PC-3 (cell line): ENCODE measurements around the gene GALNT13. TPM values are rescaled to one million over a fixed set of nuclear protein-coding genes. Genes with fewer than 3 reads are reported as not detected.
A peak's percentile ranks its signal among the peaks of the same experiment; 100 is the strongest.

Experiments
- ATAC-seq: fragments of 200-7000 bp; cut with Tn5 transposase; 2 replicates; pipeline ENCODE4 v1.9.1; 2020; ENCODE audit warnings: mild to moderate bottlenecking, moderate library complexity
- Bru-seq: library from RNA; stranded (reverse); fragments of 400-500 nt; gene quantifications from one replicate; lab custom pipeline; 2021; lab: Mats Ljungman, UMichigan
- BruChase-seq, 2 experiments: library from RNA; stranded (reverse); fragments of 400-500 nt; gene quantifications; one replicate each; lab custom pipeline; 2021; lab: Mats Ljungman, UMichigan
- BruUV-seq: library from RNA; stranded (reverse); fragments of 400-500 nt; replicated peaks from 2 replicates; lab custom pipeline; 2021; lab: Mats Ljungman, UMichigan
- CTCF ChIA-PET: fragments of 300-600 bp; sonication (Branson Sonifier 250); formaldehyde crosslinking; loops from one replicate; lab custom pipeline; 2022; ENCODE audit warnings: antibody characterized with exemption; lab: Charles Lee
- POLR2A ChIA-PET: fragments of 300-600 bp; sonication (Branson Sonifier 250); formaldehyde crosslinking; loops from one replicate; lab custom pipeline; 2022; ENCODE audit warnings: antibody characterized with exemption; ENCODE audit not compliant: unreplicated experiment; lab: Charles Lee
- DNase-seq: peaks from one replicate; pipeline ENCODE4 v3.0.0-alpha.2; 2015
- H2AFZ ChIP-seq: fragments of 300-600 bp; sonication (generic); 2 replicates; pipeline ENCODE4 v1.6.0; 2016; ENCODE audit warnings: antibody characterized with exemption, low read length
- H3F3A ChIP-seq: fragments of 300-600 bp; sonication (generic); one replicate; pipeline ENCODE4 v1.6.0; 2017; ENCODE audit warnings: antibody characterized with exemption, low read length, control low read depth, mild to moderate bottlenecking; ENCODE audit not compliant: unreplicated experiment
- H3K27ac ChIP-seq: fragments of 300-600 bp; sonication (generic); 2 replicates; pipeline ENCODE4 v1.5.1; 2016; ENCODE audit warnings: mild to moderate bottlenecking, low read length
- H3K27me3 ChIP-seq: fragments of 300-600 bp; sonication (generic); 2 replicates; pipeline ENCODE4 v1.6.1; 2016; ENCODE audit warnings: low read length, mixed read lengths
- H3K36me3 ChIP-seq: fragments of 300-600 bp; sonication (generic); 2 replicates; pipeline ENCODE4 v1.6.1; 2016; ENCODE audit warnings: low read depth, mixed run types, low read length, mixed read lengths
- H3K4me1 ChIP-seq: fragments of 300-600 bp; sonication (generic); 2 replicates; pipeline ENCODE4 v1.5.1; 2016; ENCODE audit warnings: low read length; ENCODE audit not compliant: insufficient read depth
- H3K4me2 ChIP-seq: fragments of 300-600 bp; sonication (generic); 2 replicates; pipeline ENCODE4 v1.6.0; 2016; ENCODE audit warnings: low read length
- H3K4me3 ChIP-seq: fragments of 300-600 bp; sonication (generic); 2 replicates; pipeline ENCODE4 v1.5.1; 2016; ENCODE audit warnings: mild to moderate bottlenecking, low read length, mixed read lengths
- H3K79me2 ChIP-seq: fragments of 300-600 bp; sonication (generic); 2 replicates; pipeline ENCODE4 v1.6.1; 2017; ENCODE audit warnings: low read length, mixed read lengths
- H3K9ac ChIP-seq: fragments of 300-600 bp; sonication (generic); 2 replicates; pipeline ENCODE4 v1.6.0; 2016; ENCODE audit warnings: mild to moderate bottlenecking, low read length
- H3K9me2 ChIP-seq: fragments of 300-600 bp; sonication (generic); replicated peaks from 2 replicates; pipeline ENCODE4 v1.6.1; 2016; ENCODE audit warnings: mixed run types, low read length, mixed read lengths
- H3K9me3 ChIP-seq: fragments of 300-600 bp; sonication (generic); 2 replicates; pipeline ENCODE4 v1.6.1; 2016; ENCODE audit warnings: low read length, mixed read lengths
- H4K20me1 ChIP-seq: fragments of 300-600 bp; sonication (generic); 2 replicates; pipeline ENCODE4 v1.6.1; 2016; ENCODE audit warnings: low read length, mixed read lengths
- EZH2 ChIP-seq: fragments of 300-600 bp; sonication (generic); IDR thresholded peaks from one replicate; pipeline ENCODE4 v1.6.1; 2017; ENCODE audit warnings: antibody characterized with exemption, mild to moderate bottlenecking, low read length; ENCODE audit not compliant: unreplicated experiment
- EZH2phosphoT487 ChIP-seq: fragments of 300-600 bp; sonication (generic); IDR thresholded peaks from 2 replicates; pipeline ENCODE4 v1.6.1; 2018; ENCODE audit warnings: mild to moderate bottlenecking, antibody characterized with exemption, low read length, borderline replicate concordance
- intact Hi-C: fragments of 100-400 bp; cut with micrococcal nuclease; formaldehyde crosslinking; loops from 2 replicates; pipeline ENCODE4 v1.9.0; 2023
- long read RNA-seq: library from polyadenylated mRNA; unstranded; transcript quantifications from one replicate; pipeline ENCODE4 v2.0.0, GENCODE V29; 2021; ENCODE audit not compliant: unreplicated experiment
- total RNA-seq: library from RNA; depleted of rRNA; stranded (reverse); fragments of >200 nt; gene quantifications from 2 replicates; pipeline ENCODE4 v1.2.3, GENCODE V29; 2014; rRNA removed
- TF ChIP-seq, protein P1 (sequence below): fragments of 300-600 bp; sonication (generic); conservative IDR thresholded peaks from 2 replicates; pipeline ENCODE4 v1.5.1; 2017; ENCODE audit warnings: antibody characterized with exemption, low read depth, mild to moderate bottlenecking, low read length

The GALNT13 gene
- 2.0 and 2.6 TPM in 2 replicates for total RNA-seq
- Bru-seq, nascent RNA, result percentile 36 among the genes with signal in this experiment
- BruChase-seq, experiment 1, labeled RNA remaining after a 6-hour chase, result percentile 26 among the genes with signal in this experiment
- BruChase-seq, experiment 2, labeled RNA remaining after a 2-hour chase, result percentile 40 among the genes with signal in this experiment
- long read RNA-seq, full-length matches to known transcripts, result 2 of 9 reads
- long read RNA-seq, partial matches to known transcripts, result 4 of 9 reads
- long read RNA-seq, other reads (novel, unspliced or antisense), result 3 of 9 reads

DNA sequence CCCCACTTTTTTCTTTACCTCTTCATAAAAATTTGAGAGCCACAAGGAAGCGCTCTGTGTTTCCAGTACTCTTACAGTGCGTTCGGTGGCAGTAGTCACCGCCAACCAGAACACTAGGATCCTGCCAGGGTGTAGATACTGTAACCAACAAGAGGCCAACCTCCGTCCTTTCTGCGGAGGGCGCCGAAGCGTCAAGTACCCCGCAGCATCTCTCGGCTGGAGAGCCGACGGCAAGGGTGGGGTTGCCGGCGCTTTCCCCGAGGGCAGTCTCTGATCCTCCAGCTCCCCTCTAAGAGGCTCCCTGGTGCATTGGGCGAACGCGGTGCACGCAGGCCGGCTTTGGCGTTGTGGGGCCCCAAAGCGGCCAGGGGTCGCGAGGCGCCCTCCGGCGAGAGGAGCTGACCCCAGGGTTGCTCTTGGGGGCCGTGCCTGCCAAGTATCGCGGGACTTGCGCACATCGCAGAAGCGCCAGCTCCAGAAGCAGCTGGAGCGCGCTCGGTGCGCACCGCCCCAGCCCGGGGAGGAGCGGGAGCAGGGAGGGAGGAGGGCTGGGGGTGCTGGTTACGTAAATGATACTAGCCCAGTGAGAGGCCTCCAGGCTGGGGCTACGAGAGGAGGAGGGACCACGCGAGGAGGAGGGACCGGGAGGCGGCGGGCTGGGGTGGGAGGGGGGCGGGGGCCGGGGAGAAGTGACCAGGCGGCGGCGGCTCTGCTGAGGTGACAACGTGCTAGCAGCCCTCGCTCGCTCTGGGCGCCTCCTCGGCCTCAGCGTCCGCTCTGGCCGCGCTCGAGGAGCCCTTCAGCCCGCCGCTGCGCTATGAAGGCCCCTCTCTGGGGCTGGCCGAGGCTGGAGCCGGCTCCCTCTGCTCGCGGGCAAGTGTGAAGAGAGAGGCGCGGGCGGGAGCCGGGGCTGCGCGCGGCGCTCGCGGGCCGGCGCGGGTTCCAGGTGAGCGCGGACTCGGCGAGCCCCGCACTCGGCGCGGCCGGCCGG is at the start of gene GALNT13:
TSS of gene GALNT13 (plus strand) at position 692 of the 991 bp plus-strand sequence.
- ATAC-seq, result peak; percentile 87
- intact Hi-C loops, result loop anchor here (2.0 to 5.0 kb wide), 3 partner anchors 206 to 503 kb away; no protein-coding TSS in a partner anchor
- Histone ChIP-seq H2AFZ (peak within 1 kb of the TSS; percentile 63), H3K9ac (no peak within 1 kb of the TSS), H3K4me3 (peak within 1 kb of the TSS; percentile 57), H4K20me1 (no peaks in the 10 kb centered on the region), H3K4me1 (no peaks in the 10 kb centered on the region), H3K4me2 (peak within 1 kb of the TSS; percentile 71), H3K36me3 (no peaks in the 10 kb centered on the region), H3K9me3 (no peaks in the 10 kb centered on the region), H3K27me3 (peaks cover 11% of the 10 kb centered on the region; the same call in 1 of the 2 replicates), H3F3A (no peaks in the 10 kb centered on the region), H3K79me2 (no peaks in the 10 kb centered on the region), H3K27ac (no peak within 1 kb of the TSS), H3K9me2 (no peaks in the 10 kb centered on the region)
- DNase-seq, result peak; percentile 45
- CTCF ChIA-PET, result no interaction called here
- POLR2A ChIA-PET, result no interaction called here
- no TSS peak for BruUV-seq
- TF ChIP-seq EZH2phosphoT487, result no peak
- no peak for TF ChIP-seq EZH2
- TF ChIP-seq, protein P1, sequence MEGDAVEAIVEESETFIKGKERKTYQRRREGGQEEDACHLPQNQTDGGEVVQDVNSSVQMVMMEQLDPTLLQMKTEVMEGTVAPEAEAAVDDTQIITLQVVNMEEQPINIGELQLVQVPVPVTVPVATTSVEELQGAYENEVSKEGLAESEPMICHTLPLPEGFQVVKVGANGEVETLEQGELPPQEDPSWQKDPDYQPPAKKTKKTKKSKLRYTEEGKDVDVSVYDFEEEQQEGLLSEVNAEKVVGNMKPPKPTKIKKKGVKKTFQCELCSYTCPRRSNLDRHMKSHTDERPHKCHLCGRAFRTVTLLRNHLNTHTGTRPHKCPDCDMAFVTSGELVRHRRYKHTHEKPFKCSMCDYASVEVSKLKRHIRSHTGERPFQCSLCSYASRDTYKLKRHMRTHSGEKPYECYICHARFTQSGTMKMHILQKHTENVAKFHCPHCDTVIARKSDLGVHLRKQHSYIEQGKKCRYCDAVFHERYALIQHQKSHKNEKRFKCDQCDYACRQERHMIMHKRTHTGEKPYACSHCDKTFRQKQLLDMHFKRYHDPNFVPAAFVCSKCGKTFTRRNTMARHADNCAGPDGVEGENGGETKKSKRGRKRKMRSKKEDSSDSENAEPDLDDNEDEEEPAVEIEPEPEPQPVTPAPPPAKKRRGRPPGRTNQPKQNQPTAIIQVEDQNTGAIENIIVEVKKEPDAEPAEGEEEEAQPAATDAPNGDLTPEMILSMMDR, result no peak

DNA sequence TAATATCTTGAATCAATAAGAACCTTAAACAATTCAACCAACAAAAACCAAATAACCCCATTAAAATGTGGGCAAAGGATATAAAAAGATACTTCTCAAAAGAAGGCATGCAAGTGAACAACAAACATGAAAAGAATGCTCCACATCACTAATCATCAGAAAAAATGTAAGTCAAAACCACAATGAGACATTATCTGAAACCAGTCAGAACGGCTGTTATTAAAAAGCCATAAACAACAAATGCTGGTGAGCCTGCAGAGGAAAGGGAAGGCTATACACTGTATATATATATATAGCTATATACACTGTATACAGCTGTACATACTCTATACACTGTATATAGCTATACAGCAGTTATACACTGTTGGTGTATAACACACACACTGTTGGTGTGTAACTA is 47.8 kb upstream of the GALNT13 start:
- no peaks in the 10 kb centered on the region for H3K79me2 ChIP-seq
- H3K27me3 ChIP-seq, result no peaks in the 10 kb centered on the region
- H3K9ac ChIP-seq, result no peak overlapping the region
- H3K9me3 ChIP-seq, result no peaks in the 10 kb centered on the region
- no peak overlapping the region for H2AFZ ChIP-seq
- DNase-seq, result peak; percentile 49
- intact Hi-C loops, result no loop called here
- peak; percentile 58 for ATAC-seq
- no peaks in the 10 kb centered on the region for H3K9me2 ChIP-seq
- H3K4me1 ChIP-seq, result no peaks in the 10 kb centered on the region
- TF ChIP-seq, protein P1, result no peak
- TF ChIP-seq EZH2phosphoT487 (no peak), EZH2 (no peak)
- POLR2A ChIA-PET, result no interaction called here
- CTCF ChIA-PET, result no interaction called here
- H3K4me2 ChIP-seq, result no peak overlapping the region
- H3F3A ChIP-seq, result no peaks in the 10 kb centered on the region
- no peak overlapping the region for H3K4me3 ChIP-seq
- H3K27ac ChIP-seq, result no peak overlapping the region
- no peaks in the 10 kb centered on the region for H4K20me1 ChIP-seq
- no TSS peak for BruUV-seq
- H3K36me3 ChIP-seq, result no peaks in the 10 kb centered on the region
